ENCODE results near the gene TBC1D9.
A peak's percentile ranks its signal among the peaks of the same experiment; 100 is the strongest.

The TBC1D9 gene

GRCh38 chr4:140644470-140645185 lies 111.6 kb downstream of the TBC1D9 start:
- no peak for DNase-seq

- no peak for DNase-seq
Measured at GRCh38 chr4:140643571-140644055, 112.6 kb downstream of the TBC1D9 start.

- no peak for DNase-seq
Measured at GRCh38 chr4:140642674-140643437, 113.3 kb downstream of the TBC1D9 start.

- DNase-seq: no peak
Measured at GRCh38 chr4:140641789-140642439, 114.3 kb downstream of the TBC1D9 start.

GRCh38 chr4:140641105-140641555 lies 115.1 kb downstream of the TBC1D9 start:
- no peak for DNase-seq

GRCh38 chr4:140640150-140640748 lies 115.9 kb downstream of the TBC1D9 start:
- DNase-seq: no peak

GRCh38 chr4:140639066-140639465 lies 117.1 kb downstream of the TBC1D9 start:
- DNase-seq: no peak

GRCh38 chr4:140637836-140638235 lies 118.3 kb downstream of the TBC1D9 start:
- no peak for DNase-seq

GRCh38 chr4:140635606-140636005 lies 120.6 kb downstream of the TBC1D9 start:
- DNase-seq: no peak

- DNase-seq: no peak
Measured at GRCh38 chr4:140633951-140634350, 122.2 kb downstream of the TBC1D9 start.

- peak; percentile 22 for DNase-seq
Measured at GRCh38 chr4:140633124-140633523, 123.1 kb downstream of the TBC1D9 start.

GRCh38 chr4:140630246-140630645 lies 125.9 kb downstream of the TBC1D9 start:
- no peak for DNase-seq

- no peak for DNase-seq
Measured at GRCh38 chr4:140628016-140628415, 128.2 kb downstream of the TBC1D9 start.

GRCh38 chr4:140626661-140627376 lies 129.4 kb downstream of the TBC1D9 start:
- no peak for DNase-seq

- DNase-seq: no peak
Measured at GRCh38 chr4:140622333-140622958, 133.7 kb downstream of the TBC1D9 start.

- DNase-seq: no peak
Measured at GRCh38 chr4:140621161-140621560, 135.0 kb downstream of the TBC1D9 start.

GRCh38 chr4:140617499-140618248 lies 138.5 kb downstream of the TBC1D9 start:
- DNase-seq: no peak

GRCh38 chr4:140615451-140615850 lies 140.7 kb downstream of the TBC1D9 start:
- no peak for DNase-seq

GRCh38 chr4:140612357-140612756 lies 143.8 kb downstream of the TBC1D9 start:
- DNase-seq: no peak

GRCh38 chr4:140611854-140612253 lies 144.3 kb downstream of the TBC1D9 start:
- DNase-seq: no peak

All from NCI-H2171 (cell line).